HG03354 (cell line): ENCODE data around the gene LRRC38.

ENCODE experiments used
- ATAC-seq: cut with Tn5 transposase; IDR thresholded peaks from one replicate; pipeline ENCODE4 v1.9.1; 2021; ENCODE audit warnings: mild to moderate bottlenecking; ENCODE audit not compliant: unreplicated experiment, poor library complexity, severe bottlenecking

The LRRC38 gene

DNA sequence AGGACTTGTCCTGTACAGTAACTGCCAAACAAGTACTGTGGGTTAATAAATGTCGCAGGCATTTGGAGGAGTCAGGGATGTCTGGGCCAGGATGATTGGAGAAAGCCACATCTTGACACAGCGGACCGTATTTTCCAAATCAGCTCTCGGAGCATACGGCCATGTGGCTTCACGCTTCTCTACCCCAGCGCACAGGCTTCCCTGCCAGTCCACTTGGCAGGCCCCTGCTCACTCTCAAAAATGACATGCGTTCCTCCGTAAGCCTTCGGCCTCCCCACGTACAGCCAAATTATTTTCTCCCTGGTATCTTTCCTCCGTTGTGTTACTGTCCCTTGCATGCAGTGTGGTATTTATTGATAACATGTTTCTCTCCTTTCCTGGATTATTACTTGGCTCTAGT, 7.2 kb upstream of the LRRC38 start:
- ATAC-seq, result no peak

GRCh38 chr1:13517193-13517812, 3.5 kb upstream of the LRRC38 start:
- no peak for ATAC-seq

- ATAC-seq, result no peak
These were observed 2.8 kb upstream of the LRRC38 start for GRCh38 chr1:13516606-13517005.

DNA sequence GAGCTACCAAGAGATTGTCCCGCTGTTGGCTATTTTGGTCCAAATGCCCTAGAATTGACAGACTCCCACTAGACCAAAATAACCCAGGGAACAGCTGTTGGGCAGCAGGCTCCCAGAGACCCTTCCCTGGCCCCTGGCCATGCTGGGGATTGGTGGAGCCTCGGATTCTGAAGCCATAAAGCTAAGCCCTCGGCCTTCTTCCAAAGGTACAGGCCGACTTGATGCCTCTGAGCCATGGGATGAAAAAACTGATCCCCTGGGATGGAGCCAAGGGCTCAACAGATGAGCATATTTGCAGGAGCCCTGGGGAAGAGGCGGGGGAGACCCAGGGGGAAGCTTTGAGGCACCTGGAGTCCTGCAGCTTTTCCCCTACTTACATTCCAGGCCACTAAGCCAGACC, 1.0 kb upstream of the LRRC38 start:
- no peak for ATAC-seq

- no peak for ATAC-seq
These were observed 524 bp downstream of the LRRC38 start for GRCh38 chr1:13513063-13513894.

GRCh38 chr1:13512472-13512871, 1.3 kb downstream of the LRRC38 start:
- no peak for ATAC-seq

DNA sequence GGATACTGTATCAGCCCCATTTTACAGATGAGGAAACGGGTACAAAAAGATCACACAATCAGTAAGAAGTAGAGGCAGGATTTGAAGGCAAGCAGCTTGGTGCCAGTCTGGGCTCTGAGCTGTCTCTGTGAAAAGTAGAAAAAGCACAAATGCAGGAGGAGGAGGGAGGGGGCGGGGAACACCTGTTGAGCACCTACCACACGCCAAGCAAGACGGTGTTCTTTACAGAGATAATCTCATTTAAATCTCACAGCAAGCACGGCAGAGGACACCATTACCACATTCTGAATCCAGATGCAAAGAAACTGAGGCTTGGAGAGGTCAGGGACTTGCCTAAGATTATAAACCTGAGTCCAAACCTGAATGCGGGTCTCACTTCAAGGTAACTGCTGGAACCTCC, 3.3 kb downstream of the LRRC38 start:
- no peak for ATAC-seq

DNA sequence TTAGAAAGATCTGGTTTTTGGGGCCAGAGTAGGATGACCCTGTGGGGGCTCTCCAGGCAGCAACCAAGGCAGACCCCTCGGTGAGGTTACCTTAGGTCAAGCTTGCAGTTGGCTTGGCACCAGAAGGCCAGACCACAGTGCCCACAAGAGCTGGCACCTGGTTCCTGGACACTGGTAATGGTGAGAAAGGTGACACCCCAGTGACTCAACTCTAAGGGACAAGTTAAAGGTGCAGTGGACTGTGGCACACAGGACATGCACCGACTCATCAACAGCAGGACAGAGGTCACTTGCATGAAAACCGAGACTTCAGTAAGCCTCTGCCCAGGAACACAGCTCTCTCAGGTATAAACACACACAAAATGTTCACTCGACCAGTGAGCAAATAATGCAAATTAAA, 6.7 kb downstream of the LRRC38 start:
- no peak for ATAC-seq

GRCh38 chr1:13505020-13505419, 8.8 kb downstream of the LRRC38 start:
- ATAC-seq, result no peak

DNA sequence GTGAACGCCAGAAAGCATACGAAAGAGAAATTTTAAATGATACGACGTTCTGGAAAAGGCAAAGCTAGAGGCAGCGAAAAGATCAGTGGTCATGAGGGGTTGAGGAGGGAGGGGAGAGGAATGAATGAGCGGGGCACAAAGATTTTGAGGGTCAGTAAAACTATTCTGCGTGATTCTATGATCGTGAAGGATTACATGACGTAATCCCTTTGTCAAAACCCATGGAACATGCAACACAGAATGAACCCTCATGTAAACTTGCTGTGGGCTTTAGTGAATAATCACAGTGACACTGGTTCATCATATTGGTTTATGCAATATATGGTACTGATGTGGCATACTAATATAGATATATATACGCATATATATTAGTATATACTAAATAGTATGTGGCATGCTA, 13.0 kb downstream of the LRRC38 start:
- no peak for ATAC-seq

DNA sequence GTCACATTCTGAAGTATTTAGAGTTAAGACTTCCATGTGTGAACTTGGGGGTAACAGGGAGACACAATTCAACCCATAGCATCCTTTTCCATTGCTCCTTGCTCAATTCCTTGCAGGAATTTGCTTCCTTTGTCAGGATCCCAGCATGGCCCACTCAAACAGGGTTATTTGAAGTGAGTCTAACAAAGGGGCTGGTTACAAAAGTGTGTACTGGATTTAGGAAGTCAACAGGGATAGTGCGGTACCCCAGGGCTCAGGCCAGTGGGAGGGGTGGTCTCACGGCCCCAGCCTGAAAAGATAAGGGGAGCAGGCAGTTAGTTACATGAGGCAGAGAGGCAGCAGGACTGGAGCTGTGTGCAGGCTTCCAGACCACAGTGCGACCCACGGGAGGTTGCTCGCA, 14.4 kb downstream of the LRRC38 start:
- no peak for ATAC-seq

- no peak for ATAC-seq
These were observed 15.2 kb downstream of the LRRC38 start for GRCh38 chr1:13498553-13498952.

DNA sequence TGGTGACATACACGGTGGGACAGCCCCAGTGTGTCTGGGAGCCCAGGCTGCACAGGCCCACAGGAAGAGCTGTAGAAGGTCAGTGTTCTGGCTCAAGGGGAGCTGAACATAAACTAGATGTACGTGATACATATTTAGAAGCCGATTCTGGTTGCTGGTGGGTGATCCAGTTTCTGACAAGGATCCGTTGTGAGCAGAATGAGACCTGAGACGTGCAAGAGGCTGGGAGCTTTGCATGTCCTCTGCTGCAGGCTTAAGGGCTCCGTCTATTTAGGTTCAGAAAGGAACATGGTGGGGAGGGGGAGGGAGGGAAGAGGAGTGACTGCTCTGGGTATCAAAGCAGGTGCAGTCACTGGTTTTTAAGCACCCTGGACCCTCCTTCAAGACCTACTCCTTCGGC, 18.6 kb downstream of the LRRC38 start:
- ATAC-seq, result no peak

GRCh38 chr1:13494712-13495111, 19.1 kb downstream of the LRRC38 start:
- no peak for ATAC-seq

DNA sequence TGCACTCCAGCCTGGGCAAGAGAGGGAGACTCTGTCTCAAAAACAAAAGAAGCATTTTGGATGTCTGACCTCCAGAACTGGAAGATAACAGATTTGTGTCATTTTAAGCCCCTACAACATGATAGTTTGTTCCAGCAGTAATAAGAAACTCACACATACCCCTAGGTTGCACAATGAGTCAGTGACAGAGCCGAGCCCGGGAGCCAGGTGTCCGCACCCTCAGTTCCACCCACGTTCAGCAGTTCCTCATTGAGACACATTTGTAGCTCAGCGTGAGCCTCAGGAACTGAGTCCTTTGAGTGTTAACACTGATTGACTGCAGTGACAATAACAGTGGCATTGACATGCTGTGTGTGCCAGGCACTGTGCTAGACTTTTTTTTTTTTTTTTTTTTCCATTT, 19.8 kb downstream of the LRRC38 start:
- no peak for ATAC-seq

DNA sequence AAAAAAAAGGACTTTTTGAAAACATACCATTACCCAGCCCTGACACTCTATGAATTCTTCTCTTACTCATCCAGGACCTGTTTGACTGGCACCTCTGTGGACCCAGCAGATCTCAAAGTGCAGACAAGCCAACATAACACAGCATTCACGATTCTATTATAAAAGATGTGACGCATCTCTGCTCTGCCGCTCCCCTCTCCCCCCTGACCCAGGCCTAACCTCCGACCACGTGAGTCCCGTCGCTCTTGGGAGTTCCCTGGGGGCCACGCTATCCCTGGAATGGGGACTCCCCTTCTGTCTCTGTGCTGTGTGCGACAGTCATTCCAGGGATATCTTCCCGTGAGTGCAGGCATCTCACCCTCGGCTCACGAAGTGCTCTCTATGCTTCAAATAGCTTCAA, 21.1 kb downstream of the LRRC38 start:
- no peak for ATAC-seq

- no peak for ATAC-seq
These were observed 25.8 kb downstream of the LRRC38 start for GRCh38 chr1:13487957-13488356.

GRCh38 chr1:13487143-13487868, 26.5 kb downstream of the LRRC38 start:
- no peak for ATAC-seq

DNA sequence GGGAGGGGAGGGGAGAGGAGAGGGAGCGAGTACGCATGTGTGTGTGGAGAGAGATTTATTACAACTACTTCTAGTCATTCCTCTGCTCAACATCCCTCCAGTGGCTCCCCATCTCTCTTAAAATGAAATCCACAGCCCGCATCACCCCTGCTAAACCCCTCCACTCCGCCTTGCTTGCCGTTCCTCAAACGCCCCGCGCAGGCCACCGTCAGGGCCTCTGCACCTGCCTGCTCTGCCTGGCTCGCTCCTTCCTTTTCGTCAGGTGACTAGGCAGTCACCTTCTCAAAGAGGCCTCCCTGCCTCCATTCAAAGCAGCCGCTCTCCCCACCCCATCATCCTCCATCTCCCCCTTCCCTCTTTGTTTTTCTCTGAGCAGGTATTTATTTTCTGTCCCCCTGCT, 29.9 kb downstream of the LRRC38 start:
- ATAC-seq, result no peak

DNA sequence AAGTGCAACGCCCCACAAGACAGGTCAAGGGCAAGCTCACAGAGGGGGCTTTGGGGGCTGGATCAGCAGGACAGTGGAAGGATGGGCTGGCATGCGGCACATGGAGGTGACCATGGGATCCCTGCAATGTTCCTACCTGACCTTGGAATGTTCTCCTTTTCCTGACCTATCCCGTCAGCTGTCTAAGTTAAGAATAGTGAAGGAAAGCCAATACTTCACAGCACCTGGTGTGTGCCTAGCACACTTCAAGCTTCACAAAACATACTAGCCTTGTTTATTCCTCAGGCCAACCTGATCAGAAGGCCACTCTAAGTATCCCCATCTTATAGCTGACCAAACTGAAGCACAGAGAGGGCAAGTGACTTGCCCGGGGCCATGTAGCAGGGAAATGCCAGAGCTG, 31.2 kb downstream of the LRRC38 start:
- ATAC-seq, result no peak
